Measurements from ENCODE around the gene ZAP70. TPM values are rescaled to one million over a fixed set of nuclear protein-coding genes. Genes with fewer than 3 reads are reported as not detected.
"Not testable (repeated sequence)": the region's sequence is repeated elsewhere in the genome, so short reads cannot be mapped to it uniquely, and the experiment has no call there.

The ZAP70 gene
- polyA plus RNA-seq, 3 donors from 2014 or later: 219 to 329 (median 246) TPM

GRCh38 chr2:97703741-97704140 is 9.6 kb upstream of the ZAP70 start:
- H3K27me3 Mint-ChIP-seq (ENCODE audit: low read depth in 3 of 3): peaks cover 0 to 4% (median 0%) of the 10 kb centered on the region in 3 donors
- no peaks in the 10 kb centered on the region for H3K36me3 Mint-ChIP-seq
- DNase-seq: no peak
- no peaks in the 10 kb centered on the region for H3K9me3 Mint-ChIP-seq
- H3K4me3 Mint-ChIP-seq: no peak overlapping the region
- H3K4me1 Mint-ChIP-seq: peaks cover 0 to 7% of the 10 kb centered on the region in 2 donors
- no peak overlapping the region for H3K27ac Mint-ChIP-seq

- no peak for DNase-seq
- no peaks in the 10 kb centered on the region for H3K9me3 Mint-ChIP-seq
- H3K4me3 Mint-ChIP-seq: no peak overlapping the region
- peaks cover 0 to 2% (median 2%) of the 10 kb centered on the region in 3 donors for H3K27me3 Mint-ChIP-seq (ENCODE audit: low read depth in 3 of 3)
- peaks cover 6 to 10% of the 10 kb centered on the region in 2 donors for H3K4me1 Mint-ChIP-seq
- peaks cover 0 to 1% (median 1%) of the 10 kb centered on the region in 3 donors for H3K36me3 Mint-ChIP-seq
- no peak overlapping the region for H3K27ac Mint-ChIP-seq
Observed at GRCh38 chr2:97704989-97705388, 8.4 kb upstream of the ZAP70 start.

GRCh38 chr2:97706112-97706511 is 7.3 kb upstream of the ZAP70 start:
- H3K4me3 Mint-ChIP-seq: no peak overlapping the region
- H3K27me3 Mint-ChIP-seq (ENCODE audit: low read depth in 3 of 3): peaks cover 0 to 4% (median 0%) of the 10 kb centered on the region in 3 donors
- peaks cover 0 to 3% (median 2%) of the 10 kb centered on the region in 3 donors for H3K36me3 Mint-ChIP-seq
- no peaks in the 10 kb centered on the region for H3K9me3 Mint-ChIP-seq
- no peak overlapping the region for H3K27ac Mint-ChIP-seq
- no peak for DNase-seq
- H3K4me1 Mint-ChIP-seq: peaks cover 15 to 16% of the 10 kb centered on the region in 2 donors

GRCh38 chr2:97706708-97707345 is 6.5 kb upstream of the ZAP70 start:
- Mint-ChIP-seq H3K4me3 (no peak overlapping the region), H3K27ac (no peak overlapping the region), H3K4me1 (peaks cover 18 to 23% of the 10 kb centered on the region in 2 donors), H3K27me3 (ENCODE audit: low read depth in 3 of 3) (peaks cover 0 to 4% (median 0%) of the 10 kb centered on the region in 3 donors), H3K36me3 (peaks cover 0 to 3% (median 2%) of the 10 kb centered on the region in 3 donors), H3K9me3 (no peaks in the 10 kb centered on the region)
- no peak for DNase-seq

- Mint-ChIP-seq H3K27ac (no peak overlapping the region), H3K36me3 (peaks cover 0 to 3% (median 2%) of the 10 kb centered on the region in 3 donors), H3K4me3 (no peak overlapping the region), H3K27me3 (ENCODE audit: low read depth in 3 of 3) (peaks cover 0 to 4% (median 0%) of the 10 kb centered on the region in 3 donors), H3K9me3 (no peaks in the 10 kb centered on the region), H3K4me1 (peaks cover 25 to 30% of the 10 kb centered on the region in 2 donors)
- no peak for DNase-seq
Observed at GRCh38 chr2:97707362-97708047, 5.9 kb upstream of the ZAP70 start.

- Mint-ChIP-seq H3K4me1 (peaks cover 30 to 34% of the 10 kb centered on the region in 2 donors), H3K9me3 (no peaks in the 10 kb centered on the region), H3K27ac (no peak overlapping the region), H3K27me3 (ENCODE audit: low read depth in 3 of 3) (peaks cover 0 to 4% (median 0%) of the 10 kb centered on the region in 3 donors), H3K36me3 (peaks cover 0 to 3% (median 2%) of the 10 kb centered on the region in 3 donors), H3K4me3 (no peak overlapping the region)
- no peak for DNase-seq
Observed at GRCh38 chr2:97708048-97708380, 5.4 kb upstream of the ZAP70 start.

- Mint-ChIP-seq H3K4me3 (no peak overlapping the region), H3K4me1 (peaks cover 36 to 40% of the 10 kb centered on the region in 2 donors)
- DNase-seq: no peak
Observed at GRCh38 chr2:97708608-97709007, 4.8 kb upstream of the ZAP70 start.

GRCh38 chr2:97711394-97711711 is 2.0 kb upstream of the ZAP70 start:
- no peaks in the 10 kb centered on the region for H3K9me3 Mint-ChIP-seq
- peak overlapping the region; percentile 92 to 99 (median 98) for H3K4me3 Mint-ChIP-seq
- peak overlapping the region; percentile 98 to 100 (median 100) for H3K27ac Mint-ChIP-seq
- DNase-seq: no peak
- H3K4me1 Mint-ChIP-seq: peaks cover 59 to 63% of the 10 kb centered on the region in 2 donors
- H3K27me3 Mint-ChIP-seq (ENCODE audit: low read depth in 3 of 3): peaks cover 6 to 13% (median 12%) of the 10 kb centered on the region in 3 donors
- H3K36me3 Mint-ChIP-seq: peaks cover 19 to 23% (median 20%) of the 10 kb centered on the region in 3 donors

More at GRCh38 chr2:97708608-97709007, 4.8 kb upstream of the ZAP70 start:
- Mint-ChIP-seq H3K9me3 (no peaks in the 10 kb centered on the region), H3K27ac (no peak overlapping the region), H3K36me3 (peaks cover 1 to 5% (median 3%) of the 10 kb centered on the region in 3 donors), H3K27me3 (ENCODE audit: low read depth in 3 of 3) (peaks cover 2 to 8% (median 5%) of the 10 kb centered on the region in 3 donors)

GRCh38 chr2:97712175-97712574 is 1.2 kb upstream of the ZAP70 start:
- peak overlapping the region; percentile 98 to 100 (median 100) for H3K27ac Mint-ChIP-seq
- peak overlapping the region; percentile 92 to 99 (median 98) for H3K4me3 Mint-ChIP-seq
- DNase-seq, H3K9me3 Mint-ChIP-seq: not testable (repeated sequence)
- peaks cover 6 to 15% (median 12%) of the 10 kb centered on the region in 3 donors for H3K27me3 Mint-ChIP-seq (ENCODE audit: low read depth in 3 of 3)
- peaks cover 67 to 71% of the 10 kb centered on the region in 2 donors for H3K4me1 Mint-ChIP-seq
- H3K36me3 Mint-ChIP-seq: peaks cover 20 to 30% (median 27%) of the 10 kb centered on the region in 3 donors

GRCh38 chr2:97712693-97713295 is 582 bp upstream of the ZAP70 start:
- Mint-ChIP-seq H3K4me1 (peaks cover 73 to 77% of the 10 kb centered on the region in 2 donors), H3K4me3 (peak overlapping the region; percentile 92 to 99 (median 98)), H3K27ac (peak overlapping the region; percentile 98 to 100 (median 100))

GRCh38 chr2:97714084-97714949 is 941 bp downstream of the ZAP70 start:
- H3K27ac Mint-ChIP-seq: peak overlapping the region; percentile 98 to 100 (median 100)
- DNase-seq: no peak
- H3K4me3 Mint-ChIP-seq: peak overlapping the region; percentile 92 to 99 (median 98)
- H3K9me3 Mint-ChIP-seq: no peaks in the 10 kb centered on the region
- H3K4me1 Mint-ChIP-seq: peaks cover 88 to 92% of the 10 kb centered on the region in 2 donors
- H3K27me3 Mint-ChIP-seq (ENCODE audit: low read depth in 3 of 3): peaks cover 10 to 19% (median 16%) of the 10 kb centered on the region in 3 donors
- H3K36me3 Mint-ChIP-seq: peaks cover 29 to 44% (median 35%) of the 10 kb centered on the region in 3 donors

More at GRCh38 chr2:97712693-97713295, 582 bp upstream of the ZAP70 start:
- Mint-ChIP-seq H3K27me3 (ENCODE audit: low read depth in 3 of 3) (peaks cover 6 to 15% (median 14%) of the 10 kb centered on the region in 3 donors), H3K36me3 (peaks cover 20 to 32% (median 27%) of the 10 kb centered on the region in 3 donors), H3K9me3 (no peaks in the 10 kb centered on the region)
- no peak for DNase-seq

- Mint-ChIP-seq H3K4me1 (peaks cover 89 to 95% of the 10 kb centered on the region in 2 donors), H3K27me3 (ENCODE audit: low read depth in 3 of 3) (peaks cover 10 to 20% (median 13%) of the 10 kb centered on the region in 3 donors), H3K4me3 (peak overlapping the region; percentile 92 to 99 (median 98)), H3K36me3 (peaks cover 33 to 50% (median 34%) of the 10 kb centered on the region in 3 donors), H3K9me3 (no peaks in the 10 kb centered on the region), H3K27ac (peak overlapping the region; percentile 98 to 100 (median 100))
- DNase-seq: no peak
Observed at GRCh38 chr2:97714950-97715652, 1.7 kb downstream of the ZAP70 start.
